HG02763 (cell line): Measurements from ENCODE around the gene MUC4.
"Not testable (repeated sequence)": the region's sequence is repeated elsewhere in the genome, so short reads cannot be mapped to it uniquely, and the experiment has no call there.

ENCODE experiments used
- ATAC-seq: cut with Tn5 transposase; IDR thresholded peaks from one replicate; pipeline ENCODE4 v1.9.1; 2021; ENCODE audit warnings: mild to moderate bottlenecking, moderate library complexity; ENCODE audit not compliant: unreplicated experiment

MUC4 gene

DNA sequence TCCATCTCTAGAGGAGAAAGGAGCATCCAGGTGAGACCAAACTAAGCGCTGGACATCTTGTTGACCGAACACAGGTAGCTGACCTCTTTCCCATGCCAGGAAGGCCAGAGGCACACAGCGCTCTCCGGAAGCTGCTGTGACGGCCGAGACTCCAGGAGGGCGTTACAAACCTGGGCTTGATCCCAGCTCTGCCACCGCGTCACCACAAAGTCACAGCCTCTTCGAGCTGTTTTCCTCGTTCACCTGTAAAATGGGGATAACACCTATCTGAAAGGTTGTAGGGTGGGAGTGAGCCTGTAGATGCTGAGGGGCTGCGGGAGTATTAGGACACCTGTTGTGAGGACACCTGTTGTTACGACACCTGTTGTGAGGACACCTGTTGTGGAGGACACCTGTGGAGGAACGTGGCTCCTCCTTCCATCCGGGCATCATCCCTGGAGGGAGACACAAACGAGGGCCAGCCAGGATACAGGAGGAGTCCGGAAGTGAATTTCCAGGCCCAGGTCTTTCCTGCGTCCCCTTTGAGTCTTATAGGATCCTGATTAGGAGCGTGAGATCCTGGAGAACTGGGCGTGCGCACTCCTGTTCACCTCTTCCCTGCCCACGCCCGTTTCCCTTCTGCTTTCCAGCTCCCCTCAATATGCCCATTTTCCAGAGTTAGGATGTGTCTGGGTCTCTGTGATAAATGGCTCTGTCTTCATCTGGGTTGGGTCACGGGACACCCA, 2.3 kb upstream of the MUC4 start:
- ATAC-seq, result no peak

DNA sequence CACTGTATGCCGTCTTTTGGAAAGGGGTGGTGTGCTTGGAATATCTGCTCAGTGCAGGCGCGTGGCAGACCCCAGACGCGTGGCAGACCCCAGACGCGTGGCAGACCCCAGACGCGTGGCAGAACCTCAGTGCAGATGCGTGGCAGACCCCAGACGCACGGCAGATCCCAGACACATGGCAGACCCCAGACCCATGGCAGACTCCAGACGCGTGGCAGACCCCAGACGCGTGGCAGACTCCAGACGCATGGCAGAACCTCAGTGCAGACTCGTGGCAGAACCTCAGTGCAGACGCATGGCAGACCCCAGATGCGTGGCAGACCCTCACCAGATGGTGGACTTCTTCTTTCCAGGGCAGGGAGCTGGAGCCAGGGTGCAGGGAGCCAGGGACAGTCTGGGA, 637 bp upstream of the MUC4 start:
- ATAC-seq, result no peak

DNA sequence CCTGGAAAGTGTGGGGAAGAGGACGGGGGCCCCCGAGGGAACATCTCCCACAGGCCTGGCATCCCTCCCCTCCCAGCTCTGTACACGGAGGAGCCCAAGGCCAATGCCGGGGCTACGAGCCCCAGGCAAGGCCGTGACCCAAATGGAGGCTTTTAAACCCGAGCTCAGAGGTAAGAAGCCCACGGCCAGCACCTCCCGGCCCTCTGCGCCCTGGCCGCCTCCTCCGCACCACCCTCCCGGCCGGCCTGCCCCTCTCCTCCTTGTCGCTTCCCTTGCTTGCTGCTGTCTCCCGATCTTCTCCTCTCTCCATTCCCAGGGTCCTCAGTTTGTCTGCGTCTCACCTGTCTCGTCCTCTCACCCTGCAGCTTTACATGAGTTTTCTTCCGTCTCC, 1.3 kb downstream of the MUC4 start:
- no peak for ATAC-seq

DNA sequence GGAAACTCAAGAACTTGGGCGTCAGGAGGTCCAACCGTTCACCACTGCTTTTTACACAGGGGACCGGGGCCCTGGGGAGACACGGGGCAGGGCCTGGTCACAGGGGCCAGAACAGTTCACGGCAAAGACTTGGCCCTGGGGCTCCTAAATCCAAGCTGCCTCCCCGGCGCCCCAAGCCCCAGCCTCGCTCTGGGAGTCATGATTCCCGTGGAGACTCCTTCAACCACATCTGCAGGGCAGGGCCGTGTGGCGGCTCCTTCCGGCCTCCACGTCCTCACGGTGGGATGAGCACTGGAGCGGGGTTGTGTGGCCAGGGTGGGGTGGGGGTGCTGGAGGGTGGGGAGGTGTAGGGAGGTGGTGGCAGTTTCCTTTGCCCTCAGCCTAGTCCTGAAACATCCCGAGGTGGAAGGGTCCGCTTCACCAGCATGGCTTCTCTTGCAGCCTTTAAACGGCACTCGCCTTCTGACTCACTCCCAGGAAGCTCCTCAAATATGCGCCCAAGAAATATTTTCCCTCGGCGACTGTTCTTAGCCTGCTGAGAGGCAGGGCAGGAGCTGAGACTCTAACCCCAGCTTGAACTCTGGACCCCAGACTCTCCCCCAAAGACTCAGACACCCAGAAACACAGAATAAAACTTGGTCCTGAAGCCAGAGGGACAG, 1.8 kb downstream of the MUC4 start:
- no peak for ATAC-seq

DNA sequence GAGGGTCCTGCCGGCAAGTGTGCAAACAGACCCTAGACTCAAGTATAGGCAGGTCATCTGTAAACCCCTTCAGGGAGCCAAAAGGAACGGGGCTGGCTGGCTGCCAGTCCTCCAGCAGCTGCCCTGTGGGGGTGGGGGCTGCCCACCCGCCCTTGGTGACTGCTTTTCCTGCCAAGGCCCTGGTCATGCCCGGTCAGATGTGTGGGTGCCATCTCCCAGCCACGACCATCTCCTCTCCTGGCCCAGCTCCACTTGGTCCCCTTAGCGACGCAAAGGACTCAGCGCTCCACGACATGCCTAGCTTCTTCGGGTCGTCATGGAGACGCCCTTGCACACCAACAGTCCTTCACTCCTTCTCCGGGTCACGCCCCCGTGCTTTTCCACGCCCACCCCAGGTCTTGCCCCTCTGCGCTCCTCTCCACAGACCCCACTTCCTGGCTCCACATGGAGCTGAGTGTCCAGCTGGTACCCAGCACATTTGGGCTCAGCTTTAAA, 2.4 kb downstream of the MUC4 start:
- no peak for ATAC-seq

DNA sequence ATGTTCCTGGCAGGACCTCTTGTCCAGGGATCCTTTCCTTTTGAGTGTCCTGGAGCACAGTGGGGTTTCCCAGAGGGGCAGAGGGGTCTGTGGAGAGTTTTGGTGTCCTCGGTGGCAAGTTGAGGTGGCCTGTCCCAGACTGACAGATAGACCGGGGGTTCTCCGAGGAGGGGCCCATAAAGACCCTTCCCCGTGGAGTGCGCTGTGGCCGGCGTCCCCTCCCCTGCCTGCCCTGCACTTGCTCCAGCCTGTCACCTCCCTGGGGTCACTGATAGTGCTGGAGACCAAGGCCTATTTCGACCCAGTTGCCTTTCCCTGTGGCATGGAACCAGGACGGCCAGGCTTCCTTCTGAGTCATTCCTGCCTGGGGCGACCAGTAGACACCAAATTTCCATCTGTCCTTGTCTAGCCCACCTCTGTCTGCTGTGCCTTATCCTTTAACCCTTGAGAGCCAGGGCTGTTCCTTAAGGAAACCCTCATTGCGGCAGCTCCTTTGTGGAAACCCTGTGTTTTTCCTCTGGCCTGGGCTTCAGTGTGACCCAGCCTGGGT, 2.9 kb downstream of the MUC4 start:
- ATAC-seq, result no peak

DNA sequence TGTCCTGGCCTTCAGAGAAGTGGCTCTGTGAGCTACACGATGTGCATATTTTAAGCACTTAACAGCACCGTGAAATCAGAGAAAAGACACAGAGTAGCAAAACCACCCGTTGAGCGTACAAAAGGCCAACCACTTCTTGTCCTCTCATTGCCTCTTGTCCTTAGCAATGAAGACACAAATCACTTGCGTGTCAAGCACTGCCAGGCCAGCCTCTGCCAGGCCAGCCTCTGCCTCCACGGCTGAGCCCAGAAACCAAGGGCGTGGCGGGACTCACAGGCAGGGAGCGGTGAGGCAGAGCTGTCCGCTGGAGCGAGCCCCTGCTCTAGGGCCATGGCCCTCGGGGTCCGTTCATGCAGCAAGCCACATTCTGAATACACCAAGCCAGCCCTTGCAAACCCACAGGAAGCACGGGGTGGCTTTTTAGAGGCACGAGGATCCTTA, 4.0 kb downstream of the MUC4 start:
- no peak for ATAC-seq

DNA sequence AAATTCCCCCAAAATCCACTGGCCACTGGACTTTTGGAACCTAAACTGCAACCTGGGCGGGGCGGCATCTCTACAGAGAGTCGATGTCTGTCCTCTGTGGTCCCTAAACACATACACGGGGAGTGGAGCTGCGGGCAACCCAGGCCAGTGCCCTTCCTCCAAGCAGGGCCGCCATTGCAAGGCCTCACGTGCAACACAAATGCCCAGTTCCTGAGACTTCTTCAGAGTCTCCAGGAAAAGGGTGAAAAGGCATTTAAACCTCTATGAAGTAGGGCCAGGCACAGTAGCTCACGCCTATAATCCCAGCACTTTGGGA, 4.9 kb downstream of the MUC4 start:
- ATAC-seq, result no peak

DNA sequence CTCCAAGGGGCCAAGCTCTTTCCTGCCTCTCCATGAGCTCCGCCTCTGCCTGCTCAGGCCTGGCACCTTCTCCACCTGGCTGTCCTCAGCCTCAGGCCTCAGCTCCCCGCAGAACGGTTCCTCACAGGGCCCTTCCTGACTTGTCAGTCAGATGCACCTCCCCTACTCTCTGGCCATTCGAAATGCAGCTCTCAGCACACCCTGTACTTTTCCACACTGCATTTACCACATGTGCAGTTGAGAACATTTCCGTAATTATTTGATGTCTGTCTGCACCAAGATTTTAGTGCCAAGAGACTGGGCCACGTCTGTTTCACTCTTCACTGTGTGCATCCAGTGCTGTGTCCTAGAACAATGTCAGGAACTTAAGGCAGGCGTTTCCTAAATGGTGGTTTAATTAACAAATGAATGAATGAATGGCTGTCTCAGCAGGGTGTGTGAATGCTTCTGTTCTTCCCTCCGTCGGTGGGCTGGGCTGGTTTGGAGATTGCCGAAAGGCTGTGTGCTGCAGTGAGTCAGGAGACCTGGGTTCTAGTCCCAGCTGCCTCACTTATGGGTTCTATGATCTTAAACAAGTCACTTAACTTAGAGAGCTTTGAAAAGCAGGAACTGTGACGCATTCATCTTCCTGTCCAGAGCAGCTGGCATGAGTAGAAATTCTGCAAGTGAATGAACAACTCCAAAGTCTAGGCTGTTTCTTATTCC, 5.4 kb downstream of the MUC4 start:
- no peak for ATAC-seq

DNA sequence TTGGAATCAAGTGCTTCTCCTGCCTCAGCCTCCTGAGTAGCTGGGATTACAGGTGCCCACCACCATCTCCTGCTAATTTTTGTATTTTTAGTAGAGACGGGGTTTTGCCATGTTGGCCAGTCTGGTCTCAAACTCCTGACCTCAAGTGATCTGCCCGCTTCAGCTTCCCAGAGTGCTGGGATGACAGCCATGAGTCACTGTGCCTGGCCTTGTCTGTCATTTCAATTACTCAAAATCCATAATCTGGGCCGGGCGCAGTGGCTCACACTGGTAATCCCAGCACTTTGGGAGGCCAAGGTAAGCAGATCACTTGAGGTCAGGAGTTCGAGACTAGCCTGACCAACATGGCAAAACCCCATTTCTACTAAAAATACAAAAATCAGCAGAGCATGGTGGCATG, 6.1 kb downstream of the MUC4 start:
- not testable (repeated sequence) for ATAC-seq

DNA sequence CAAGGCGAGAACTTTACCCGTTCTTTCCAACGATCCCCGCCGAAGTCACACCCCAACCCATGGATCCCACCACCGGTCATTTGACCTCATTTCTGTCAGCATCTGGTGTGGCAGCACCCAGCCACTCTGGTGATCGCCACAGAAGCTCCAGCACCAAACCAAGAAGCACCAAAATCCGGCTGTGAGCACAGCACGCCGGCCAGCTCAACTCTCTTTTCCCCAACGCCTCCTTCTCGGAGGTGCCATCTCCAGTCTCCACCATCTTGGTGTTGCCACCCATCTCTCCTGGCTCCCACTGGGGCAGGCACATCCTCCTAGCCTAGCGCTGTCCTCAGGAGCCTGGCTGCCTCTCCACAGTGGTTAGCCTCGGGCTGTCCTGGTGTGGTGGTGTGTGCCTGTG, 6.5 kb downstream of the MUC4 start:
- no peak for ATAC-seq

DNA sequence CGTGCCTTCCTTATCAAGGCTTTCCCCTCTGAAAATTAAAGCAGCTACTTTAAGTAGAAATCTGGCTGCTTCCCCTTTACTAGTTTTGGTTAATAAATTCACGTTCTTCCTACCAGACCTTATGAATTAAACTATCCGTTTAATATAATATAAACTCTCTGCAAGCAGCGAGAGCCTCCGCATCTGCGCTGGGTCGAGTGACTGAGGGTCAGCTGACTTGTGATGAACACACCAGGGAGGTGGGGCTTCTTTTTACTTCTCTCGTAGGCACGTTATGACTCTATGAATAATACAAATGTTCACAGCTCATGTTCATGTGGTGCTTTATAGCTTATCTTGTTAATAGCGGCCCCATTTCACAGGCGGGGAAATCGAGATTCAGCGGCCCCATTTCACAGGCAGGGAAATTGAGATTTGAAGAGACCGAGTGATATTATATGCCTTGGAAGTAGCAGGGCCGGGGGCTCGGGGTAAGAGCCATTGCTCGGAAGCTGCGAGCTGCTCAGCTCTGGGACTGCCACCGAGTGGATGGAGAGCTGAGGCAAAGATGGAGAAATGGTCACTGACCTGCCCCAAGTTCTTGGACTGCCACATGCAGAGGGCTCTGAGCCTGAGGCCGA, 8.3 kb downstream of the MUC4 start:
- no peak for ATAC-seq

DNA sequence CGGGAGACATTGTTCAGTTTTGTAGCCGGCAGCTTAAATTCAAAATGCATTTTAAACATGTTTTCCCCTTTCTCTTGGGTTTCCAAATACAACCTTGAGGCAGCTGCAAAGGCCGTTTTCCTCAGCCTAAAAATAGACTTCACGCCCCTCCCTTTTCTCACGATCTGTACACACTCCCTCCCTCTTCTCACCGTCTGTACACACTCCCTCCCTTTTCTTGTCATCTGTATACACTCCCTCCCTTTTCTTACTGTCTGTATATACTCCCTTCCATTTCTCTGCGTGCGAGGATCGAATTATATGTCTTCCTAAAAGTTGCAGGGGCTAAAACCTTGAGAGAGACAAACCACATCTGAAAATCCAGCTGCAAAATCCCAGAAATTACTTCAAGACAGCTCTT, 8.9 kb downstream of the MUC4 start:
- ATAC-seq, result no peak

DNA sequence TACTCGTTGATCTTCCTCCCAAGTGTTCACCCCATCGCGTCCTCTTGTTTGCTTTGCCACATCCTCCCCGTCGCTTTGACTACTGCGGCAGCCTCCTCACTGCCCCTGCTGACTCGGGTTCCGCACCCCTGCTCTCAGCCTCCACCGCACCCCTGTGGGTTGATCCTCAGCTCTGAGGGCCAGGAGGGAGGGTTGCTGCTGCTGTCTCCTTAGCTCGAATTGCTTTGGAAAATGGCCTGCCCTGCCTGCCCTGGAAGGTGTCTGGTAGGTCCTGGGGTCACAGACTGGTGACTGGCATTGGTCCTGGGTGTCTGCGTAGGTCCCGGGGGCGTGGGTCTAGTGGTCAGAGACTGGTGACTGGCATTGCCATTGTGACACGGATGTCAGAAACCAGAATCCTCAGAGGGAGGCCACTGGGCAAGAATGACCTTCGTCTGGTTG, 9.4 kb downstream of the MUC4 start:
- no peak for ATAC-seq

DNA sequence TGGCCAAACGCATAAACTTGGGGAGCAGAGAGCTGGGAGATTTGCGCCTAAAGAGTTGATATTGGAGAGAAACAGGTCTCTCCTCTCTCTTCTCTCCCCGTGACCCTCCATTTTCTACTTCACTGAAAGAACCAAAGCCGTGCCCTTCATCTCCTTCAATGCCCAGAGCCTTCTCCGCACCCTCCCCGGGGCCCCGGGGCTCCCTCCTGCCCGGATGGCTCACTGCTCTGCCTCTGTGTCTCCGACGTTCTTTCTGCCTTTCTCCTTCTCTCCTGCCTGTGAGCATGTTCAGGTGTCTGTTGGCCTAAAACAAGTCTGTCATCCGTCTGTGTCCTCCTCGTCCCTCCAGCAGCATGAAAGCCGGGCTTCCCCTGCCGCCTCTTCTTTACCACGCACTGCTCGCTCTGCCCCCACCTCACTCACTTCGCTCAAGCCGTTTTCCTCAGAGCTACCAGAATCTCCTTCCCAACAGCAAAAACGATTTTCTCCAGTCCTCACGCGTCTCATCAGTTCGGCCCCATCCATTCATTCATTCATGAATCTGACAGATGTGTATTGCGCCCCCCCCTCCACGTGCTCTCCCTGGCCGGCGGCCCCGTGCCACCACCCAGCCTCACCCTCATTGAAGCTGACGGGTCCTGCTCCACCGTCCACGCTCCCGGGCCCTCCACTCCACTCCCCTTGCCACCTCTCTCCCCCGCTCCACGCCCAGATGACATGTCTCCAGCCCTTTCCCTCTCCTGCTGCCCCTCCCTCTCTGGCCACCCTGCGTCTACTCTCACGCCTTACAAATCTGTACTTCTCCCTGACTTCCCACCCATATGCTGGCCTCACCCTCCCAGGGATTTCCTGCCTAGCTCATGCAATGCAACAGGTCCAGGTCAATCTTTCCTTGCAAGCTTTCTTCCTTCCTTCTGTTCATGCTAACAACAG, 10.2 kb downstream of the MUC4 start:
- ATAC-seq, result no peak

DNA sequence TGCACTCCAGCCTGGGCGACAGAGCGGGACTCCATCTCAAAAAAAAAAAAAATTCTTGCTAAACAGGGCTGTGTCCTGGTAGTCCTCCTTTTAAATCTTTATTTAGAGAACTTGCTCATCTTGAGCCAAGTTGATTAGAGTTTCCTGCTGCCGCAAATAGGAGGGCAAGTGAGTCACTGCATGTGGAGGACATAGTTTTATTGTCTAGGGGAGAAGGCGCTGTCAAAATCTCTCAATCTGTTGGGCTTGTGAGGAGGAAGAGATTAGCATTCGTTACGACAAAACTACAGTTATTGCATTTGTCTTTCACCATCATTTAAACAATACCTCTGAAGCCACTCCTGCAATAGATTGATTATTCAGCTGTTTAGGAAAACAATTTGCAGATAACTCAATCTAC, 11.5 kb downstream of the MUC4 start:
- ATAC-seq, result no peak

DNA sequence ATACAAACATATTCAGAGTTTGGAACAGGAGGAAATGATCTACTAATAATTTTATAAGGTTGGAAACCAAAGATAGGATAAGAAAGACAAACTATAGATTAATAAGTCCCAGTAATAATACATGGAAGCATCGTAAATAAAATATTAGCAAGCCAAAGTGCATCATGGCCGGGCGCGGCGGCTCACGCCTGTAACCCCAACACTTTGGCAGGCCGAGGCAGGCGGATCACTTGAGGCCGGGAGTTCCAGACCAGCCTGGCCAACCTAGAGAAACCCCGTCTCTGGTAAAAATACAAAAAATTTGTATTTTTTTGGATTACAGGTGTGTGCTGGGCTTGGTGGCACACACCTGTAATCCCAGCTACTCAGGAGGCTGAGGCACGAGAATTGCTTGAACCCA, 14.9 kb downstream of the MUC4 start:
- no peak for ATAC-seq

DNA sequence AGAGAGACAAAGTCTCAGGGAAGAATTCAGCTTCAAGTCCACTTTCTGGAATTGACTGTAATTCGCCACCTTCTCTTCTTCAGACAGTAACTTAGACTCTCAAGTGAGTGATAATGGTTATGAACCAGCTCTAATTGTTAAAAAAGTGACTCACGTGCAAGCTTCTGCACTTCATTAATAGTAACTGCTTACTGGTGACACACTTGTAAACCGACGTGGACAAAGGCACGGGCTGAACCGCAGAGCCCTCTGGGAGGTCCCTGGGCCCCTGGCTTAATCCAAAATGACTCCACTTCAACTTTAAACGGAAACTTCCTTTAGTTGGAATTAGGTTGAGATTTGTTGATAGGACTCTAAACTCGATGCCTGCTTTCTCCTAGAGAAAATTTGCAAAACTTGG, 17.0 kb downstream of the MUC4 start:
- ATAC-seq, result no peak

DNA sequence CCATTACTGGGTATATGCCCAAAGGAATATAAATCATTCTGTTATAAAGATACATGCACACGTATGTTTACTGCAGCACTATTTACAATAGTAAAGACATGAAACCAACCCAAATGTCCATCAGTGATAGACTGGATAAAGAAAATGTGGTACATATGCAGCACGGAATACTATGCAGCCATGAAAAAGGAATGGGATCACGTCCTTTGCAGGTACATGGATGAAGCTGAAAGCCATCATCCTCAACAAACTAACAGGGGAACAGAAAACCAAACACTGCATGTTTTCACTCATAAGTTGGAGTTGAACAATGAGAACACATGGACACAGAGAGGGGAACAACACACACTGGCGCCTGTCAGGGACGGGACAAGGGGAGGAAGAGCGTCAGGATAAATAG, 19.1 kb downstream of the MUC4 start:
- not testable (repeated sequence) for ATAC-seq

DNA sequence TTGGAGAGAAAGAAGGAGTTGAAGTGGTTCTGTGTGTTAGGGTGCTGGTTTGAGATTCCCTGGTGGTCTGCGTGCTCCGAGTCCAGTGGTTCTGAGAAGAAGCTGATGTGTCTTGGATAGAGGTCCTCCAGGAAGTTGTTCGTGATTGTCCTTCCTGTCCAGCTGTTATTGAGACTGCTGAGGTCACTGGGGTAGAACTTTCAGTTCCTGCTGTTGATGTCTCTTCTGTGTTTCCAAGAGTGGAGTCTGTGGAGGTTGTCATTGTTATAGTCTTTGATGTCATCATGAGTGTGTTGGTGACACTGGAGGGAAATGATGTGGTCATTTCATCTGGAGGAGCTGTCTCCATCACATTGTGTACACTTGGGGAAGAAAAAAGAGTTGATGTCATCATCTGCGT, 20.8 kb downstream of the MUC4 start:
- ATAC-seq, result no peak
